ENCODE results near the gene ARHGAP8.
"Not testable (repeated sequence)": the region's sequence is repeated elsewhere in the genome, so short reads cannot be mapped to it uniquely, and the experiment has no call there.

Gene ARHGAP8

GRCh38 chr22:44738347-44738715, 14.0 kb upstream of the ARHGAP8 start:
- no peak for DNase-seq (ENCODE audit: extremely low read depth in 1 of 2, low read depth in 1 of 2)

- DNase-seq (ENCODE audit: extremely low read depth in 1 of 2, low read depth in 1 of 2): no peak
Observed at GRCh38 chr22:44739024-44739423, 13.4 kb upstream of the ARHGAP8 start.

- not testable (repeated sequence) for DNase-seq (ENCODE audit: extremely low read depth in 1 of 2, low read depth in 1 of 2)
Observed at GRCh38 chr22:44739666-44740065, 12.7 kb upstream of the ARHGAP8 start.

- no peak for DNase-seq (ENCODE audit: extremely low read depth in 1 of 2, low read depth in 1 of 2)
Observed at GRCh38 chr22:44740307-44740706, 12.1 kb upstream of the ARHGAP8 start.

GRCh38 chr22:44741929-44742328, 10.4 kb upstream of the ARHGAP8 start:
- DNase-seq (ENCODE audit: extremely low read depth in 1 of 2, low read depth in 1 of 2): no peak

GRCh38 chr22:44743247-44743646, 9.1 kb upstream of the ARHGAP8 start:
- no peak for DNase-seq (ENCODE audit: extremely low read depth in 1 of 2, low read depth in 1 of 2)

- no peak for DNase-seq (ENCODE audit: extremely low read depth in 1 of 2, low read depth in 1 of 2)
Observed at GRCh38 chr22:44743804-44744211, 8.6 kb upstream of the ARHGAP8 start.

- no peak for DNase-seq (ENCODE audit: extremely low read depth in 1 of 2, low read depth in 1 of 2)
Observed at GRCh38 chr22:44745853-44746789, 6.3 kb upstream of the ARHGAP8 start.

GRCh38 chr22:44747784-44748127, 4.6 kb upstream of the ARHGAP8 start:
- DNase-seq (ENCODE audit: extremely low read depth in 1 of 2, low read depth in 1 of 2): not testable (repeated sequence)

- DNase-seq (ENCODE audit: extremely low read depth in 1 of 2, low read depth in 1 of 2): no peak
Observed at GRCh38 chr22:44748524-44748923, 3.9 kb upstream of the ARHGAP8 start.

GRCh38 chr22:44750481-44750880, 1.9 kb upstream of the ARHGAP8 start:
- no peak for DNase-seq (ENCODE audit: extremely low read depth in 1 of 2, low read depth in 1 of 2)

- DNase-seq (ENCODE audit: extremely low read depth in 1 of 2, low read depth in 1 of 2): no peak
Observed at GRCh38 chr22:44753189-44754042, 1.0 kb downstream of the ARHGAP8 start.

GRCh38 chr22:44754998-44755397, 2.6 kb downstream of the ARHGAP8 start:
- DNase-seq (ENCODE audit: extremely low read depth in 1 of 2, low read depth in 1 of 2): no peak

GRCh38 chr22:44755417-44755816, 3.0 kb downstream of the ARHGAP8 start:
- DNase-seq (ENCODE audit: extremely low read depth in 1 of 2, low read depth in 1 of 2): no peak

- no peak for DNase-seq (ENCODE audit: extremely low read depth in 1 of 2, low read depth in 1 of 2)
Observed at GRCh38 chr22:44755956-44756361, 3.6 kb downstream of the ARHGAP8 start.

- DNase-seq (ENCODE audit: extremely low read depth in 1 of 2, low read depth in 1 of 2): no peak
Observed at GRCh38 chr22:44758344-44758973, 6.1 kb downstream of the ARHGAP8 start.

GRCh38 chr22:44759001-44759400, 6.6 kb downstream of the ARHGAP8 start:
- no peak for DNase-seq (ENCODE audit: extremely low read depth in 1 of 2, low read depth in 1 of 2)

GRCh38 chr22:44759430-44760310, 7.3 kb downstream of the ARHGAP8 start:
- DNase-seq (ENCODE audit: extremely low read depth in 1 of 2, low read depth in 1 of 2): no peak

- no peak for DNase-seq (ENCODE audit: extremely low read depth in 1 of 2, low read depth in 1 of 2)
Observed at GRCh38 chr22:44760476-44760875, 8.1 kb downstream of the ARHGAP8 start.

GRCh38 chr22:44761025-44761424, 8.7 kb downstream of the ARHGAP8 start:
- DNase-seq (ENCODE audit: extremely low read depth in 1 of 2, low read depth in 1 of 2): no peak

Data from stimulated activated CD8-positive, alpha-beta memory T cell treated with anti-CD3 and anti-CD28 coated beads, Interleukin-7, amount 100 ng/mL, for 48 hours (primary cell).